SIG-M5 treated with dmso at 0.1 percent for 504 hours (cell line): ENCODE results near the gene PDZD2.
"Not testable (repeated sequence)": the region's sequence is repeated elsewhere in the genome, so short reads cannot be mapped to it uniquely, and the experiment has no call there.

Experiments
- DNase-seq: peaks from one replicate; lab custom pipeline; 2025; ENCODE audit not compliant: unreplicated experiment; lab: John Stamatoyannopoulos, UW

Gene PDZD2

GRCh38 chr5:31682851-31683250, 43.9 kb downstream of the PDZD2 start:
- no peak for DNase-seq

GRCh38 chr5:31688515-31689092, 49.7 kb downstream of the PDZD2 start:
- DNase-seq = no peak

GRCh38 chr5:31691408-31691807, 52.5 kb downstream of the PDZD2 start:
- not testable (repeated sequence) for DNase-seq

GRCh38 chr5:31692561-31693221, 53.8 kb downstream of the PDZD2 start:
- no peak for DNase-seq

- no peak for DNase-seq
Observed at GRCh38 chr5:31698673-31699072, 59.7 kb downstream of the PDZD2 start.

- no peak for DNase-seq
Observed at GRCh38 chr5:31701642-31702299, 62.8 kb downstream of the PDZD2 start.

- DNase-seq = no peak
Observed at GRCh38 chr5:31702712-31703111, 63.8 kb downstream of the PDZD2 start.

GRCh38 chr5:31703757-31704156, 64.8 kb downstream of the PDZD2 start:
- no peak for DNase-seq

- peak; percentile 41 for DNase-seq
Observed at GRCh38 chr5:31706186-31706585, 67.3 kb downstream of the PDZD2 start.

- no peak for DNase-seq
Observed at GRCh38 chr5:31707329-31707728, 68.4 kb downstream of the PDZD2 start.

- no peak for DNase-seq
Observed at GRCh38 chr5:31708089-31708488, 69.2 kb downstream of the PDZD2 start.

- no peak for DNase-seq
Observed at GRCh38 chr5:31711363-31711762, 72.4 kb downstream of the PDZD2 start.

- DNase-seq = no peak
Observed at GRCh38 chr5:31711935-31712592, 73.1 kb downstream of the PDZD2 start.

GRCh38 chr5:31717561-31717960, 78.6 kb downstream of the PDZD2 start:
- DNase-seq = no peak

- DNase-seq = no peak
Observed at GRCh38 chr5:31720004-31720403, 81.1 kb downstream of the PDZD2 start.

GRCh38 chr5:31720811-31721345, 81.9 kb downstream of the PDZD2 start:
- DNase-seq = no peak

- DNase-seq = no peak
Observed at GRCh38 chr5:31722111-31722510, 83.2 kb downstream of the PDZD2 start.

- DNase-seq = no peak
Observed at GRCh38 chr5:31725996-31726395, 87.1 kb downstream of the PDZD2 start.

- no peak for DNase-seq
Observed at GRCh38 chr5:31726952-31727351, 88.0 kb downstream of the PDZD2 start.

GRCh38 chr5:31728039-31728438, 89.1 kb downstream of the PDZD2 start:
- no peak for DNase-seq

GRCh38 chr5:31728806-31729205, 89.9 kb downstream of the PDZD2 start:
- not testable (repeated sequence) for DNase-seq

GRCh38 chr5:31730139-31730538, 91.2 kb downstream of the PDZD2 start:
- no peak for DNase-seq
